ENCODE results near the gene ST8SIA6. TPM values are rescaled to one million over a fixed set of nuclear protein-coding genes. Genes with fewer than 3 reads are reported as not detected.
A peak's percentile ranks its signal among the peaks of the same experiment; 100 is the strongest.

Gene ST8SIA6
- total and polyA plus RNA-seq, 8 donors, result 3.3 to 13.3 (median 8.8) TPM

DNA sequence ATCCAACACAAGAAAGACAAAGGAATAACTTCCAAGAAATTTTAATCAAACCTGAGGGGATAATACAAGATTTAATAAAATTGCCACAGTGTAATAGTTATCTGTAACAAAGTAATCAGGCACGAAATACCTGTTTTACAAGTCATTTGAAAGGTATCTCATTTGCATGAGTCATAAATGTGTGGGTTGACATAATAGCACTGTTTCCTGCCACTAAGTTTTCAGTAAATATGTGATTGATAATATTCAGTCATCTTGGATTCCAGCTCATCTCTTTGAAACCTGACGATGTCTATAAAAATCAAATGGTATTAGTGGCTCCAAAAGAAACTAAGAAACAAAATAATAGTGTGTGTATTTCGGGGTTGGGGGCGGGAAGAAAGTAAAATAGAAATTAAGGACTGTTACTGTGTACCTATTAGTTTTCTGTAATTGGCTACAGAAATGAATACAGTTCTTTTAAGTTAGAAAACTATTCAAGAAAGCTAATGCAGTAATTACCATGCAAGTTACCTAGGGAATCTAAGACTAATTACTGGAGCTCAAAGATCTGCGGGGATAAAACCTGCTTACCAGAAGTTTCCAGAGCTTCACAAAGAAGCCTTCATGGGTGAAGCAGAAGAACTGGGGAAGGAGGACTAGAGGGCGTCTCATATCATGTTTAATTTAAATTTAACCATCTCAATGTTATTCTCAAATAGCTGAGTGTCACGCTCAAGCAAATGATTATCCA is 100.7 kb downstream of the ST8SIA6 start:
- no peak for TF ChIP-seq CTCF (IDR thresholded peaks at IDR 0.05)
- Histone ChIP-seq H3K4me3 (no peak overlapping the region), H3K27ac (no peak overlapping the region), H3K36me3 (no peaks in the 10 kb centered on the region), H3K9me3 (peaks cover 0 to 4% of the 10 kb centered on the region in 2 donors), H3K27me3 (no peaks in the 10 kb centered on the region), H3K4me1 (no peaks in the 10 kb centered on the region)
- intact Hi-C loops (cut with DNase I), result no loop called here
- ATAC-seq (no peak), DNase-seq (no peak)

DNA sequence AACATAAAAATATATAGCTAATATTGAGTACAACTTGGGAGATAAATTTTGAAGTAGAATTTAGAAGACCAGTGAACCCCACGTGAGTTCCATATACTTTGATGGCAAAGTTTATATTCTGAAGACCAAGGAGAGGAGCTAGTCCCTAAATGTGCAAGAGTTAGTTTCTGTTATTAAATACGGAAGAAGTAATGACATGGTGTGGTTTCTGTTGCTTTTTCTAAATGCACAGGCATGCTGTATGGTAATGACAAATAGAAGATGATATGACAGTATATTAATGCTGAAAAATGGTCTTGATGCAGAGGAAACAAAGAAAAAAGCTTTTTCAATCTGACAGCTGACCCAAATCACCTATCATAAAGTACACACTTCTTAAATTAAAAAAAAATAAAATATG is 101.8 kb downstream of the ST8SIA6 start:
- ATAC-seq, result no peak

DNA sequence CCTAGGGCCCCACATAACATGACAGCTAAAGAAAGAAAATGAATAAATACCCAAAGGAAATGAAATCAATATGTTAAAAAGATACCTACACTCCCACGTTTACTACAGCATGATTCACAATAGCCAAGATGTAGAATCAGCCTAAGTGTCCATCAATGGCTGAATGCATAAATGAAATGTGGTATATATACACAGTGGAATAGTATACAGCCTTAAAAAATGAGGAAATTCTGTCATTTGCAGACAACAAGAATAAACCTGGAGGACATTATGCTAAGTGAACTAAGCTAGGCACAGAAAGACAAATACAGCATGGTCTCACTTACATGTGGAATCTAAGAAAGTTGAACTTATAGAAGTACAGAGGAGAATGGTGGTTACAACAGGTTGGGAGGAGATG is 102.9 kb downstream of the ST8SIA6 start:
- H3K4me3 ChIP-seq, result no peak overlapping the region
- H3K9me3 ChIP-seq, result peaks cover 0 to 4% of the 10 kb centered on the region in 2 donors
- no peaks in the 10 kb centered on the region for H3K27me3 ChIP-seq
- DNase-seq, result no peak
- no peak for TF ChIP-seq CTCF (IDR thresholded peaks at IDR 0.05)
- H3K27ac ChIP-seq, result no peak overlapping the region
- intact Hi-C loops (cut with DNase I), result no loop called here
- no peak for ATAC-seq
- no peaks in the 10 kb centered on the region for H3K4me1 ChIP-seq
- no peaks in the 10 kb centered on the region for H3K36me3 ChIP-seq

More for the DNA sequence above, 101.8 kb downstream of the ST8SIA6 start:
- Histone ChIP-seq H3K27ac (no peak overlapping the region), H3K27me3 (no peaks in the 10 kb centered on the region), H3K4me1 (no peaks in the 10 kb centered on the region), H3K9me3 (peaks cover 0 to 4% of the 10 kb centered on the region in 2 donors), H3K4me3 (no peak overlapping the region), H3K36me3 (no peaks in the 10 kb centered on the region)
- DNase-seq, result no peak
- TF ChIP-seq CTCF (IDR thresholded peaks at IDR 0.05), result no peak
- intact Hi-C loops (cut with DNase I), result no loop called here

DNA sequence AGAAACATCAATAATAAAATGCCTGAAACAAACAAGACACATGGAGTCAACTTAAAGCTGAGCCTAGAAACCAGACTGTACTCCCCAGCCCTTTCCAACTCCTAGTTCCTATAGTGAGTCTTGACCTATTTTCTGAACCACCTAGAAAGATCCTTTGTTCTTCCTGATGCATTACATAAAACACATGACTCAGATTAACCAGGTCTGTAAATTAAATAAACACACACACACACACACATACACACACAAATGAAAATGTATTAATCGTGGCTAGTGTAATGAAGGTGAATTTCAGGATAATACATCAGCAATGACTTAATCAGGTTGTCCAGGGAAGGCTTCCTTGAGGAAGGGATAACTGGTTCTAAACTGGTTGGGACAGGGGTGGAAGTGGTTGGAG is 104.7 kb downstream of the ST8SIA6 start:
- intact Hi-C loops (cut with DNase I), result no loop called here
- no peaks in the 10 kb centered on the region for H3K36me3 ChIP-seq
- H3K9me3 ChIP-seq, result peaks cover 0 to 4% of the 10 kb centered on the region in 2 donors
- H3K27me3 ChIP-seq, result no peaks in the 10 kb centered on the region
- H3K4me1 ChIP-seq, result no peaks in the 10 kb centered on the region
- no peak for ATAC-seq
- no peak overlapping the region for H3K27ac ChIP-seq
- DNase-seq, result no peak
- H3K4me3 ChIP-seq, result no peak overlapping the region
- TF ChIP-seq CTCF (IDR thresholded peaks at IDR 0.05), result no peak

- H3K27ac ChIP-seq, result peak overlapping the region in 1 of 2 donors; percentile 11
- H3K27me3 ChIP-seq, result no peaks in the 10 kb centered on the region
- no peaks in the 10 kb centered on the region for H3K4me1 ChIP-seq
- TF ChIP-seq CTCF (IDR thresholded peaks at IDR 0.05), result no peak
- H3K36me3 ChIP-seq, result no peaks in the 10 kb centered on the region
- DNase-seq (peak; percentile 34 to 66 (median 49)), ATAC-seq (peak; percentile 88)
- intact Hi-C loops (cut with DNase I), result no loop called here
- H3K4me3 ChIP-seq, result peak overlapping the region in 1 of 2 donors; percentile 2
- peaks cover 0 to 4% of the 10 kb centered on the region in 2 donors for H3K9me3 ChIP-seq
These were observed 105.7 kb downstream of the ST8SIA6 start for GRCh38 chr10:17348501-17349349.

All from left lung (tissue), 10 donors.